Coronary artery (tissue), 2 donors: ENCODE results near the gene NPR2.

Source experiments
- DNase-seq: peaks from one replicate; pipeline ENCODE4 v3.0.0-alpha.2; 2017; ENCODE audit warnings: low spot score
- H3K27ac ChIP-seq, 2 donors: fragments of 200-600 bp; sonication (generic); one replicate each; pipeline ENCODE4 v1.5.1; 2016 to 2019
- H3K4me3 ChIP-seq: fragments of 200-600 bp; sonication (generic); 2 replicates; pipeline ENCODE4 v1.5.1; 2016; ENCODE audit warnings: mild to moderate bottlenecking, moderate library complexity
- CTCF ChIP-seq: fragments of 200-600 bp; sonication (generic); IDR thresholded peaks from one replicate; pipeline ENCODE4 v1.5.1; 2019; ENCODE audit warnings: antibody characterized with exemption

NPR2 gene

DNA sequence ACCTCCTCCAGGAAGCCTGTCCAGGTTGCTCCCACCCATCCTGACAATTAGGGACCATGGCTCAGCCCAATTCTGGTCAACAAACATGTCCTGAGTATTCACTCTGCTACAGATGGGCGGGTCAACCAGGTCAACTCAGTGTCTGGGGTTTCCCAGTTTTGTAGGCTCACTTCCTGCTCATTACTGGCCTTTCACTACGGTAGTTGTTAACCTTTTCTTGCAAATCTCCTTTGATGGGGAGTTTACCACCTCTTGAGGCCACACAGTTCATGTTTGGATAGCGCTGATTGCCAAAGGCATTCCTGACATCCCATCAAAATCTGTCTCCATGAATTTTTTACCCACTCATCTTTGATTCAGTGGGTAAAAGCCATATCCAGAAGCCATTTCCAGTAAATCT, 51.4 kb downstream of the NPR2 start:
- no peak for TF ChIP-seq CTCF
- Histone ChIP-seq H3K27ac (no peak overlapping the region), H3K4me3 (no peak overlapping the region)
- no peak for DNase-seq

- Histone ChIP-seq H3K4me3 (no peak overlapping the region), H3K27ac (peak overlapping the region; percentile 36 to 71)
- TF ChIP-seq CTCF, result no peak
- no peak for DNase-seq
These were observed 53.4 kb downstream of the NPR2 start for GRCh38 chr9:35844628-35845270.

DNA sequence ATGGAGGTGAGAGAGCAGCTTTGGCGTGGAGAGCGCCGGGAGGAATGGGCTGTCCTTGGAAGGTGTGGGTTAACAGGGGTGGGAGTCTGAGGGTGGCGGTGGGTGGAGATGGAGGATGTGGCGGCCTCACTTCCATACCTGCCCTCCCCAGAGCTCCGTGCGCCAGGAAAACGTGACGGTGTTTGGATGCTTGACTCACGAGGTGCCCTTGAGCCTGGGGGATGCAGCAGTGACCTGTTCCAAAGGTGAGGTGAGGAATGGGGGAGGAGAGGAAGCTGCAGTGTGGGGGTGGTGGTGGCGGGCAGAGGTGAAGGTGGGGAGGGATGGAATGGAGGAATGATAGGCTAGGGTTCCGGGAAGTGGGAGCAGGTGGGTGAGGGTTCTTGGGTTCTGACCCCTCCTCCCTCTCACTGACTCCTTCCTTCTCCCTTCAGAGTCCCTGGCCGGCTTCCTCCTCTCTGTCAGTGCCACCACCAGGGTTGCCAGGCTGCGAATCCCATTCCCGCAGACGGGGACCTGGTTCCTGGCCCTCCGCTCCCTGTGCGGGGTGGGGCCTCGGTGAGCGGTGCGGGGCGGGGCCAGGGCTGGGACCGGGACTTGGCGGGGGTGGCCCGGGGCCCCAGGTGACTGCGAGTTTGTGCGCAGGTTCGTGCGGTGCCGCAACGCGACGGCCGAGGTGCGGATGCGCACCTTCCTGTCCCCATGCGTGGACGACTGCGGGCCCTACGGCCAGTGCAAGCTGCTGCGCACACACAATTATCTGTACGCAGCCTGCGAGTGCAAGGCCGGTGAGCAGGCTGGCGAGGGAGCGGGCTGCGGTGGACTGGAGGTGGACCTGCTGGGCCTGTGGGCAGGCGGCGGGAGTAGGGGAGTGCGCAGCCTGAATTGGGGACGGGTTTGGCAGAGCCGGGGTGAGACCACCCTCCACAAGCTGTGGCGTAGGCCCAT, 54.7 kb downstream of the NPR2 start:
- no peak for TF ChIP-seq CTCF
- H3K4me3 ChIP-seq, result no peak overlapping the region

DNA sequence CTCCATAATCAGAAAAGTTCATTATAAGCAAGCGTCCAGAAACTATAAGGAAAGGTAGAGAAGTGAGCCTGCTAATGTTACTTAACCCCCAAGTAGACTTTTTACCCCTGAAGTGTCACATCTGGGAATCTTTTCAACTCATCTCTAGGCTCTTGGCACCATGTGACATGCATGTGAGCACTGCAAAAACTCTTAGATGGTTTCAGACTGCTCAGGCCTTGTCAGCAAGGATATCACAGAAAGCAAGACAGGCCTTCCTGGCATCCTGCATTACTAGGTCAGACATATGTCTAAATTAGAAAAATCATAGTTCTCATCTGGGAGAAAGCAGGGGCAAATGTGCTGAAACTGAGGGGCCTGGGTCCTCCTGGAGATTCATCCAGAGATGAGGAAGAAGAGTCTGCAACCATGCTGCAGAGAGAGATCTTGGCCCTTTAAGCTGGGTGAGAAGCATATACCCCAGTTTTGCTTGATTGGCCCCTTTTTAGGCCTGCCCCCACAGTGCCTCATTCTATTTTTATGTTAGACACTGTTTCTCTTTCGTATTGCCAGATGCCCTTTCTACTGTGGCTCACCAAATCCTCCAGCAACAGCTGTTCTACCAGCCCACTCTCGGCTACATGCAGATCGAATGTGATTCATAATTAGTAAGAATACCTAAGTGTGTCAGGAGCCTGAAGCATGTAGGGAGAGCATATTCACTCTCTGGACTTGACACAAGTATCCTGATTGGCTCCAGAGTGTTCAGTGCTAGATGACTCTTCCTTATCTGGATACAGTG, 56.6 kb downstream of the NPR2 start:
- no peak for DNase-seq
- Histone ChIP-seq H3K4me3 (no peak overlapping the region), H3K27ac (peak overlapping the region; percentile 24 to 61)
- TF ChIP-seq CTCF, result no peak

More for the DNA sequence above, 54.7 kb downstream of the NPR2 start:
- peak overlapping the region in 1 of 2 donors; percentile 39 for H3K27ac ChIP-seq
- no peak for DNase-seq

DNA sequence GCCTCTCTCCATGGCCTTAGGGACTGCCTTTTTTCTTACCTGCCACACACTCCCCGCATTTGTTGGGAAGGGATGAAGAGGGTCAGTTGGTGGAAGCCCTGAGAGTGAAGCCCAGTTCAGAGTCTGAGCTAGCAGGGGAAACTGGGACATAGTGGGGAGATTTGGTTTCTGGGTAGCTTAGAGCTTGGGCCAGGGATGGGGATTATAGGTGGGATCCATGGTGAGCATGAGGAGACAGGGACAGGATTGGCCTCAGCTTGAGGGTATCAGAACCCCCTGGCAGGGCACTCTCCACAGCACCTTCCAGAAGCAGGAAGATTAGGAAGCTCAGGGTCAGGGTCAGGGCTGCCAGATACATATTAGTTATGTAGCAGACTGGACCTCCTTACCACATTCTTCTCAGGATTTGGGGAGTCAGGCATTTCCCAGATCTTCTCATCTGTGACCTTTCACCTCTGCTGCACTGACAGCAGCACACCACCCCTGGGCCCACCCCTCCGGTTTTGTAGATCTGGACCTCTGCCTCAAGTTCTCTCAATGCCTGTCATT, 61.0 kb downstream of the NPR2 start:
- Histone ChIP-seq H3K27ac (no peak overlapping the region), H3K4me3 (no peak overlapping the region)
- DNase-seq, result peak; percentile 41
- no peak for TF ChIP-seq CTCF

- no peak overlapping the region for H3K4me3 ChIP-seq
- no peak for TF ChIP-seq CTCF
- DNase-seq, result peak; percentile 56
- H3K27ac ChIP-seq, result no peak overlapping the region
These were observed 61.8 kb downstream of the NPR2 start for GRCh38 chr9:35852876-35853865.
